ENCODE results near the gene PLCB1.
A peak's percentile ranks its signal among the peaks of the same experiment; 100 is the strongest.
"Not testable (repeated sequence)": the region's sequence is repeated elsewhere in the genome, so short reads cannot be mapped to it uniquely, and the experiment has no call there.

The PLCB1 gene

GRCh38 chr20:8344631-8345030, 212.6 kb downstream of the PLCB1 start:
- DNase-seq = no peak

- no peak for DNase-seq
Measured at GRCh38 chr20:8346700-8347270, 214.7 kb downstream of the PLCB1 start.

GRCh38 chr20:8350225-8350624, 218.2 kb downstream of the PLCB1 start:
- not testable (repeated sequence) for DNase-seq

- DNase-seq = peak in 1 of 2 donors; percentile 7
Measured at GRCh38 chr20:8352486-8352885, 220.4 kb downstream of the PLCB1 start.

GRCh38 chr20:8353512-8353911, 221.4 kb downstream of the PLCB1 start:
- DNase-seq = no peak

- no peak for DNase-seq
Measured at GRCh38 chr20:8355453-8355852, 223.4 kb downstream of the PLCB1 start.

GRCh38 chr20:8356806-8357205, 224.7 kb downstream of the PLCB1 start:
- DNase-seq = peak in 1 of 2 donors; percentile 21

- no peak for DNase-seq
Measured at GRCh38 chr20:8357703-8358102, 225.6 kb downstream of the PLCB1 start.

- no peak for DNase-seq
Measured at GRCh38 chr20:8360035-8360434, 228.0 kb downstream of the PLCB1 start.

GRCh38 chr20:8361006-8361652, 229.1 kb downstream of the PLCB1 start:
- no peak for DNase-seq

- DNase-seq = no peak
Measured at GRCh38 chr20:8361779-8362178, 229.7 kb downstream of the PLCB1 start.

- DNase-seq = peak in 1 of 2 donors; percentile 3
Measured at GRCh38 chr20:8362457-8362856, 230.4 kb downstream of the PLCB1 start.

GRCh38 chr20:8363970-8364733, 232.1 kb downstream of the PLCB1 start:
- no peak for DNase-seq

- no peak for DNase-seq
Measured at GRCh38 chr20:8364734-8365078, 232.6 kb downstream of the PLCB1 start.

GRCh38 chr20:8365634-8366033, 233.6 kb downstream of the PLCB1 start:
- DNase-seq = no peak

GRCh38 chr20:8366303-8366923, 234.3 kb downstream of the PLCB1 start:
- no peak for DNase-seq

GRCh38 chr20:8367689-8368088, 235.6 kb downstream of the PLCB1 start:
- peak in 1 of 2 donors; percentile 65 for DNase-seq

GRCh38 chr20:8368670-8369069, 236.6 kb downstream of the PLCB1 start:
- DNase-seq = peak in 1 of 2 donors; percentile 41

- no peak for DNase-seq
Measured at GRCh38 chr20:8369311-8369710, 237.2 kb downstream of the PLCB1 start.

- DNase-seq = no peak
Measured at GRCh38 chr20:8370774-8371173, 238.7 kb downstream of the PLCB1 start.

GRCh38 chr20:8372824-8373380, 240.8 kb downstream of the PLCB1 start:
- no peak for DNase-seq

- no peak for DNase-seq
Measured at GRCh38 chr20:8373579-8373978, 241.5 kb downstream of the PLCB1 start.

GRCh38 chr20:8375898-8376297, 243.8 kb downstream of the PLCB1 start:
- no peak for DNase-seq
